K562 treated with DMSO at 1 percent for 12 hours (cell line): ENCODE measurements around the gene PTCH2. TPM values are rescaled to one million over a fixed set of nuclear protein-coding genes. Genes with fewer than 3 reads are reported as not detected.

ENCODE experiments used
- total RNA-seq: library from RNA; unstranded; fragments of 300-600 nt; gene quantifications from 2 replicates; pipeline ENCODE4 v1.2.3, GENCODE V29; 2022; ENCODE audit not compliant: insufficient read depth

Gene PTCH2, protein sequence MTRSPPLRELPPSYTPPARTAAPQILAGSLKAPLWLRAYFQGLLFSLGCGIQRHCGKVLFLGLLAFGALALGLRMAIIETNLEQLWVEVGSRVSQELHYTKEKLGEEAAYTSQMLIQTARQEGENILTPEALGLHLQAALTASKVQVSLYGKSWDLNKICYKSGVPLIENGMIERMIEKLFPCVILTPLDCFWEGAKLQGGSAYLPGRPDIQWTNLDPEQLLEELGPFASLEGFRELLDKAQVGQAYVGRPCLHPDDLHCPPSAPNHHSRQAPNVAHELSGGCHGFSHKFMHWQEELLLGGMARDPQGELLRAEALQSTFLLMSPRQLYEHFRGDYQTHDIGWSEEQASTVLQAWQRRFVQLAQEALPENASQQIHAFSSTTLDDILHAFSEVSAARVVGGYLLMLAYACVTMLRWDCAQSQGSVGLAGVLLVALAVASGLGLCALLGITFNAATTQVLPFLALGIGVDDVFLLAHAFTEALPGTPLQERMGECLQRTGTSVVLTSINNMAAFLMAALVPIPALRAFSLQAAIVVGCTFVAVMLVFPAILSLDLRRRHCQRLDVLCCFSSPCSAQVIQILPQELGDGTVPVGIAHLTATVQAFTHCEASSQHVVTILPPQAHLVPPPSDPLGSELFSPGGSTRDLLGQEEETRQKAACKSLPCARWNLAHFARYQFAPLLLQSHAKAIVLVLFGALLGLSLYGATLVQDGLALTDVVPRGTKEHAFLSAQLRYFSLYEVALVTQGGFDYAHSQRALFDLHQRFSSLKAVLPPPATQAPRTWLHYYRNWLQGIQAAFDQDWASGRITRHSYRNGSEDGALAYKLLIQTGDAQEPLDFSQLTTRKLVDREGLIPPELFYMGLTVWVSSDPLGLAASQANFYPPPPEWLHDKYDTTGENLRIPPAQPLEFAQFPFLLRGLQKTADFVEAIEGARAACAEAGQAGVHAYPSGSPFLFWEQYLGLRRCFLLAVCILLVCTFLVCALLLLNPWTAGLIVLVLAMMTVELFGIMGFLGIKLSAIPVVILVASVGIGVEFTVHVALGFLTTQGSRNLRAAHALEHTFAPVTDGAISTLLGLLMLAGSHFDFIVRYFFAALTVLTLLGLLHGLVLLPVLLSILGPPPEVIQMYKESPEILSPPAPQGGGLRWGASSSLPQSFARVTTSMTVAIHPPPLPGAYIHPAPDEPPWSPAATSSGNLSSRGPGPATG
- total RNA-seq, result 0.58 and 1.1 TPM in 2 replicates

DNA sequence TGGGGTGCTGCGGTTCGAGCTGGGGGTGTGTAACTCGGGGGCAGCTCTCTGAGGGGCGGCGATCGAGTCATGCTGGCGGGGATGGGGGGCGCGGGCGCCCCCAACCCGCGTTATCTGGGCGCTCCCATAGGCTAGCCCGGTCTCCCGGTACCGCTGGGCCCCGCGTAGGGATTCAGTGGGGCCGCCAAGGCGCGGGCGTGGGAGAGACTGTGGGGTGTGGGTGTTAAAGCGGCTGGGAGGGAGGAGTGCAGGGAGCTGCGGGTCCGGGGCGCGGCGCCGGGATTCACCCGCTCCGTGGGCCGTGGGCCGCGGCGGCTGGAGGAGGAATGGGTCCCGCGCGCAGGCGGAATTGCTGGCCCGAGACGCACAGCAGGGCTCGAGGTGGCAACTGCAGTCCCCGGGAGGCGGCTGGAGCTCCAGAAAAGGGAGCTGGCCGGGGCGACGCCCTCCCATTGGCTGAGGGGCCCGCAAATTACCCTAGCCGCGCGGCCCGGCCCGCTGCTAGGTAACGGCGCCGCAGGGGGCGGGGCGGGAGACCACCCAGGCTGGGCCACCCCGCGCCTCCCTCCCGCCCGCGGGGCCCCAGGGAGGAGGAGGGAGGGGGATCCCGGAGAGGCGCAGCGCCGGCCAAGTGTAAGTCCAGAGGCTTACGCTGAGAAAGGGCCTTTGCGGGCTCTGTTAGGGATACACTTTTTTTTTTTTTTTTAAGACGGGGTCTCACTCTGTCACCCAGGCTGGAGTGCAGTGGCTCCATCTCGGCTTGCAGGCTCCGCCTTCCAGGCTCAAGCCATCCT lies at the start of gene PTCH2:
Gene PTCH2, minus strand, starts transcription at position 392 of the 794 bp plus-strand sequence. Its CDS starts 321 bp downstream, at position 71.

GRCh38 chr1:44808063-44808937 lies 34.8 kb downstream of the PTCH2 start, which contains the start of gene BTBD19:
TSS of gene BTBD19 (plus strand) at chr1:44808523. CDS start at chr1:44808821, 298 bp downstream.

GRCh38 chr1:44806704-44807363 lies 36.2 kb downstream of the PTCH2 start, which contains the start of gene DYNLT4:
TSS of gene DYNLT4 (minus strand) at chr1:44807351. CDS start at chr1:44806668, 683 bp downstream.

DNA sequence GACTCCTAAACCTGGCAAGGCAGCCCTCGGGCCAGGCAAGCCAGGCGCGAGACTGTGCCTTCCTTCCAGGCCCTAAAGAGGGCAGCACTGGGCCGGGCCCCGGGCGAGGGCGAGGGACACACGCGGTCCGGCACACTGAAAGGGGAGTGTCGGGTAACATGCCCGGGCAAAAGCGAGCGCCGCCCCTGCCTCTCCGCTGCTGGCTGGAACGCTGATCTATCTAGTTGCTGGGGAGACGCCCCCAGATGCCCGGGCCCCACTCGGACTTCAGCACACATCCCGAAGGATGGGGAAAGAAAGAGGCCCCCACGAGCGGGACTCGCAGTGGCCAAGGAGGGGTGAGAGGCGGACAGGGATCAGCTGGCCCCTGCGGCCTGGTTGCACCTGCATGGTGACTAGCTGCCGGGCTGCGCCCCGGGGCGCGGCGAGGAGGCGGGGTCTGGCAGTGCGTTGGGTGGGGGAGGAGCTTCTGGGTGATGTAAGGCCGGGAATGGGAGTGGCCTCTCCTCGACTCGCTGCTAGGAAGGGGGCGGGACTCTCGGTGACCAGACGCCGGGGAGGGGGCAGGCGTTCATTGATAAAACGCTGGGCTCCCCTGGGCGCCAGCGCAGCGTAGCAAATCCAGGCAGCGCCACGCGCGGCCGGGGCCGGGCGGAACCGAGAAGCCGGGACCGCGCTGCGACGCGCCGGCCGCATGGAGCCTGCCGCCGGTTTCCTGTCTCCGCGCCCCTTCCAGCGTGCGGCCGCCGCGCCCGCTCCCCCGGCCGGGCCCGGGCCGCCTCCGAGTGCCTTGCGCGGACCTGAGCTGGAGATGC lies 43.1 kb downstream of the PTCH2 start, which contains the start of gene PLK3:
Gene PLK3, plus strand, starts transcription at position 608 of the 815 bp plus-strand sequence. Its CDS starts 87 bp downstream, at position 695.

DNA sequence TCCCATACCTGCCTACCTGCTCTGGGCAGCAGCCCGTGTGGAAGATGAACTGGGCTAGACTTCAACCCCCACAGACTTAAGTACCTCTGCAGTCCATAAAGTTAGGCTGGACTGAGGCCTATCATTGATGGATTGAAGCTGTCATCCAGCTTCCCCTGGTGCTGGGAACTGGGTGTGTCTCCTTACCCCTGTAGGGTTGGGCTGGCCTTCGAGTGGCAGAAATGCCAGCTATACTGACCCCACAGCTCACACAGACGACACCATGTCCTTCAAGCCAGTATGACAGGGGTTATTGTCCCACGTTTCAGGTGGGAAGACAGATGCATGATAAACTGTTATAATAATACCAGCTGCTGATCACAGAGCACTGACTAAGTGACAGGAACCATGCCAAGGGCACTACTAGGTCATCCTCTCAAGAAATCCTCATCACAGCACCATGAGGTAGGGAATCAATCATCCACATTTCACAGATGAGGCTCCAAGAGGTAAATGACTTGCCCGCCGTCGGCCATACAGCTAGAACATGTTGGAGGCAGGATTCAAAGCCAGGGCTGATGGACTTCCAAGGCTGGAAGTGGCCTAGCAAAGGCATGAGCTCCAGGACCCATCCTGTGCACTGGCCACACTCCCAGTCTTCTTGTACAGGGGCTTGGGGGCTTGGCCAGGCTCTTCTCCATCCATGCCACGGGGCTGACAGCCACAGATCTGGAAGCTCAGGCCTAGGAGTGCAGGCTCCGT lies 54.8 kb downstream of the PTCH2 start, which contains the start of gene BEST4:
Gene BEST4, minus strand, starts transcription at position 51 of the 741 bp plus-strand sequence. CDS start 465 bp downstream, outside the sequence.

DNA sequence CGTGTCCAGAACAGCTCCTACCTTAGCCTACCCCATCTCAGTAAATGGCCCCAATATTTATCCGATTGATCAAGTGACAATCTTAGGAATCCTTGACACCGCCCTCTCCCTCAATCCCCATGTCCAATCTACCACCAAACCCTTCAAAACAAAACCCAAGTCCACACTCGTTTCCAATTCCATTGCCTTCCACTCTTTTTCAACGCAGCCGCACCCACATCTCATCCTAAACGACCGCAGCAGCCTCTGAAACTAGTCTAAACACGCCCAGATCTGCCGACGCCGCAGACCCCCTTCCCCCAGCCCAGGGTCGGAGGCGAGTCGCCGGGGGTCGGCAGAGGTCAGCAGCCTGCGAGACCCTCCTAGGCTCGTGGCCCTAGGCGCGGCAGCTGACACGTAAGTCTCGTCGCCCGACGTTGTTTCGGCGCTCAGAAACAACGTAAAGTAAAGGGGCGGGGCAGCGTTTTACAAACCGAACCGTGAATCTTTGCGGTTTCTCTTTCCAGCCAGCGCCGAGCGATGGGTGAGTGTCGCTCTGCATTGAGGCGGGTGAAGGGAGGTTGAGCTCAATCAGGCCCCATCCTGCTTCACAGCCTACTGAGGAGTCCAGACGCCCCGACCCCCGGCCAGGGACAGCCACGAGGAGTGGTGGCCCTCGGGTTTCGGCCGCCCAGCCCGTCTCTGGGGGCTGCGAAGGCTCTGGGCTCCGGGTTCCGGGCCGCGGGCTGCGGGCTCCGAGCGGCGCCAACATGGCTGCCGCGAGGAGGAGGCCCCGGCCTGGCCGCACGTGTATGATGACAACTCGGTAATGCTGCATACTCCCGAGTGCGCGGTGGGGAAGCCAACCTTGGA lies 67.7 kb downstream of the PTCH2 start, which contains the start of gene RPS8:
Gene RPS8, plus strand, starts transcription at position 463 of the 852 bp plus-strand sequence. Its CDS starts 57 bp downstream, at position 520.

Other genes with a start within 250 kb of the PTCH2 start
- gene TMEM53, start 168.8 kb downstream of the PTCH2 start, total RNA-seq, result 11.5 and 13.9 TPM in 2 replicates
- not detected in 2 replicates for gene ARMH1, start 168.5 kb downstream of the PTCH2 start, total RNA-seq
- gene RNU5D-1, start 112.1 kb downstream of the PTCH2 start, total RNA-seq, result not detected in 2 replicates
- gene KIF2C, start 103.4 kb downstream of the PTCH2 start, total RNA-seq, result 147 and 212 TPM in 2 replicates
- gene RPS8, start 67.7 kb downstream of the PTCH2 start, total RNA-seq, result 5,947 and 7,007 TPM in 2 replicates
- gene BEST4, start 55.1 kb downstream of the PTCH2 start, total RNA-seq, result not detected in 2 replicates
- 20.0 and 20.4 TPM in 2 replicates for gene PLK3, start 42.9 kb downstream of the PTCH2 start, total RNA-seq
- not detected in 2 replicates for gene DYNLT4, start 35.9 kb downstream of the PTCH2 start, total RNA-seq
- 1.6 and 3.0 TPM in 2 replicates for gene BTBD19, start 34.7 kb downstream of the PTCH2 start, total RNA-seq
- gene EIF2B3, start 143.3 kb upstream of the PTCH2 start, total RNA-seq, result 61.4 and 63.5 TPM in 2 replicates
- 46.4 and 70.8 TPM in 2 replicates for gene HECTD3, start 168.1 kb upstream of the PTCH2 start, total RNA-seq
- gene UROD, start 169.0 kb upstream of the PTCH2 start, total RNA-seq, result 358 and 440 TPM in 2 replicates